DND-41 (cell line): ENCODE data around the gene IL36B.

Experiments
- ATAC-seq: fragments of 200-7000 bp; cut with Tn5 transposase; 3 replicates; pipeline ENCODE4 v1.9.1; 2021; ENCODE audit warnings: low read depth; ENCODE audit not compliant: insufficient read depth
- DNase-seq: peaks from one replicate; pipeline ENCODE4 v3.0.0-alpha.2; 2020
- H2AFZ ChIP-seq: 2 replicates; pipeline ENCODE4 v1.6.0; 2012; ENCODE audit warnings: low read depth, low read length
- H3K27ac ChIP-seq: 2 replicates; pipeline ENCODE4 v1.5.1; 2012; ENCODE audit warnings: low read length, inconsistent platforms
- H3K27me3 ChIP-seq: fragments of 200-600 bp; sonication (generic); 2 replicates; pipeline ENCODE4 v1.6.0; 2012; ENCODE audit warnings: low read length, mild to moderate bottlenecking, inconsistent platforms; ENCODE audit not compliant: insufficient read depth, poor library complexity
- H3K36me3 ChIP-seq: 2 replicates; pipeline ENCODE4 v1.5.1; 2012; ENCODE audit warnings: low read length, inconsistent platforms; ENCODE audit not compliant: insufficient read depth
- H3K4me1 ChIP-seq: 2 replicates; pipeline ENCODE4 v1.5.1; 2012; ENCODE audit warnings: mild to moderate bottlenecking, low read length; ENCODE audit not compliant: insufficient read depth
- H3K4me2 ChIP-seq: 2 replicates; pipeline ENCODE4 v1.6.0; 2012; ENCODE audit warnings: mild to moderate bottlenecking, moderate library complexity, low read length, inconsistent platforms; ENCODE audit not compliant: insufficient read depth
- H3K4me3 ChIP-seq, 2 experiments: fragments of 200-600 bp in 1 of 2; shearing (Covaris generic) in 1 of 2; 2 replicates each; pipeline ENCODE4 v1.5.1; 2012 to 2016; ENCODE audit warnings: inconsistent platforms in 2 of 2, low read length in 2 of 2, mild to moderate bottlenecking in 2 of 2, low read depth in 1 of 2, moderate library complexity in 1 of 2
- H3K79me2 ChIP-seq: 2 replicates; pipeline ENCODE4 v1.6.0; 2012; ENCODE audit warnings: low read length, inconsistent platforms; ENCODE audit not compliant: insufficient read depth
- H3K9ac ChIP-seq: 2 replicates; pipeline ENCODE4 v1.6.0; 2012; ENCODE audit warnings: low read depth, mild to moderate bottlenecking, inconsistent platforms, low read length, moderate library complexity
- H3K9me3 ChIP-seq: 2 replicates; pipeline ENCODE4 v1.5.1; 2012; ENCODE audit warnings: low read length, moderate library complexity, mild to moderate bottlenecking, inconsistent platforms; ENCODE audit not compliant: insufficient read depth, severe bottlenecking
- H4K20me1 ChIP-seq: 2 replicates; pipeline ENCODE4 v1.6.0; 2012; ENCODE audit warnings: low read length; ENCODE audit not compliant: insufficient read depth
- EZH2 ChIP-seq: IDR thresholded peaks from 3 replicates; pipeline ENCODE4 v1.6.1; 2012; ENCODE audit warnings: borderline replicate concordance, low read depth, mild to moderate bottlenecking, moderate library complexity, low read length, inconsistent platforms; ENCODE audit not compliant: severe bottlenecking
- TF ChIP-seq, protein P1 (sequence below): IDR thresholded peaks from 2 replicates; pipeline ENCODE4 v1.5.1; 2012; ENCODE audit warnings: borderline replicate concordance, low read length, moderate library complexity, mild to moderate bottlenecking; ENCODE audit not compliant: poor library complexity, severe bottlenecking; ENCODE audit errors: extremely low read depth

IL36B gene

GRCh38 chr2:113013336-113013661 lies 39.4 kb downstream of the IL36B start:
- no peaks in the 10 kb centered on the region for H3K9me3 ChIP-seq
- no peak for ATAC-seq

DNA sequence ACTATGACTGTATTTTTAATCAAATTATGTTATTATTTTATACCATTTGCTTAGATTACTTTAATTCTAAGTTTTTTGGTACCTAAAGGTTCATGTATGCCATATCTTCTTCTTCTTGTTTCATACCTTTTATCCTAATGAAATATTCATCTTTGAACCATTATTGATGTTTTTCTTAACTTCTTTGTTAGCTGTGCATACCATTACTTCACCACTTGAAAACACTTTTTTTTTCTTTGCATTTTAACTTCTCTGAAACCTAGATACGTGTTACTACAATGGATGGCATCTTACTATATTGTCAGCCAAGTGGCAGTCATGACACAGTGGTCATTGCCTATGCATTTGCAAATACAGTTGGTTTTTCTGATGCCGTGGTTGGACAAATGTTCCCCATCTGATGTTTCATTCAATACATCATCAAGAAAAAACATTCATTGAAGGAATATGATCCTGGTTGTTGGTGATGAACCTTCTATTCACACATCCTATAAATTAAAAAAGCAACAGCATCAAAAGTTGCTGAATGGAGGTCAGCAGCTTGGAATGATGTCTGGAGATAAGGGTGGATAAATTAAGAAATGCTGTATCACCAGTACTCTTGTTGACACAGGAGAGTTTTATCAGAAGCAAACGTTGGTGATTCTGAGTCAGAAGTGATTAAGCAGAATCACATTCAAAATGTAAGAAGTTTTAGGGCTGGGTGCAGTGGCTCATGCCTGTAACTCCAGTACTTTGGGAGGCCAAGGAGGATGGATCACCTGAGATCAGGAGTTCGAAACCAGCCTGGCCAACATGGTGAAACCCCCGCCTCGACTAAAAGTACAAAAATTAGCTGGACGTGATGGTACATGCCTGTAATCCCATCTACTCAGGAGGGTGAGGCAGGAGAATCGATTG lies 40.0 kb downstream of the IL36B start:
- TF ChIP-seq EZH2 = no peak
- TF ChIP-seq, protein P1, sequence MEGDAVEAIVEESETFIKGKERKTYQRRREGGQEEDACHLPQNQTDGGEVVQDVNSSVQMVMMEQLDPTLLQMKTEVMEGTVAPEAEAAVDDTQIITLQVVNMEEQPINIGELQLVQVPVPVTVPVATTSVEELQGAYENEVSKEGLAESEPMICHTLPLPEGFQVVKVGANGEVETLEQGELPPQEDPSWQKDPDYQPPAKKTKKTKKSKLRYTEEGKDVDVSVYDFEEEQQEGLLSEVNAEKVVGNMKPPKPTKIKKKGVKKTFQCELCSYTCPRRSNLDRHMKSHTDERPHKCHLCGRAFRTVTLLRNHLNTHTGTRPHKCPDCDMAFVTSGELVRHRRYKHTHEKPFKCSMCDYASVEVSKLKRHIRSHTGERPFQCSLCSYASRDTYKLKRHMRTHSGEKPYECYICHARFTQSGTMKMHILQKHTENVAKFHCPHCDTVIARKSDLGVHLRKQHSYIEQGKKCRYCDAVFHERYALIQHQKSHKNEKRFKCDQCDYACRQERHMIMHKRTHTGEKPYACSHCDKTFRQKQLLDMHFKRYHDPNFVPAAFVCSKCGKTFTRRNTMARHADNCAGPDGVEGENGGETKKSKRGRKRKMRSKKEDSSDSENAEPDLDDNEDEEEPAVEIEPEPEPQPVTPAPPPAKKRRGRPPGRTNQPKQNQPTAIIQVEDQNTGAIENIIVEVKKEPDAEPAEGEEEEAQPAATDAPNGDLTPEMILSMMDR = no peak
- Histone ChIP-seq H3K27ac (no peak overlapping the region), H3K9me3 (no peaks in the 10 kb centered on the region), H3K4me1 (no peaks in the 10 kb centered on the region), H3K36me3 (no peaks in the 10 kb centered on the region), H2AFZ (no peak overlapping the region), H3K27me3 (peaks cover 10% of the 10 kb centered on the region), H3K4me3 (no peak overlapping the region), H3K79me2 (no peaks in the 10 kb centered on the region), H3K4me2 (no peak overlapping the region), H3K9ac (no peak overlapping the region), H4K20me1 (no peaks in the 10 kb centered on the region)
- ATAC-seq (no peak), DNase-seq (no peak)

More at GRCh38 chr2:113013336-113013661, 39.4 kb downstream of the IL36B start:
- Histone ChIP-seq H3K9ac (no peak overlapping the region), H3K4me2 (no peak overlapping the region), H3K79me2 (no peaks in the 10 kb centered on the region), H4K20me1 (no peaks in the 10 kb centered on the region), H3K36me3 (no peaks in the 10 kb centered on the region), H3K4me1 (no peaks in the 10 kb centered on the region), H2AFZ (no peak overlapping the region), H3K27ac (no peak overlapping the region), H3K4me3 (no peak overlapping the region), H3K27me3 (peaks cover 8% of the 10 kb centered on the region)
- TF ChIP-seq EZH2 = no peak
- TF ChIP-seq, protein P1 = no peak
- DNase-seq = no peak

GRCh38 chr2:113011108-113011507 lies 41.6 kb downstream of the IL36B start:
- Histone ChIP-seq H3K9ac (no peak overlapping the region), H3K9me3 (no peaks in the 10 kb centered on the region), H4K20me1 (no peaks in the 10 kb centered on the region), H3K27ac (no peak overlapping the region), H3K4me2 (no peak overlapping the region), H3K27me3 (peaks cover 12% of the 10 kb centered on the region), H3K4me3 (no peak overlapping the region), H2AFZ (no peak overlapping the region), H3K36me3 (no peaks in the 10 kb centered on the region), H3K4me1 (no peaks in the 10 kb centered on the region), H3K79me2 (no peaks in the 10 kb centered on the region)
- TF ChIP-seq EZH2 = no peak
- TF ChIP-seq, protein P1 = no peak
- DNase-seq = no peak
- ATAC-seq = no peak

DNA sequence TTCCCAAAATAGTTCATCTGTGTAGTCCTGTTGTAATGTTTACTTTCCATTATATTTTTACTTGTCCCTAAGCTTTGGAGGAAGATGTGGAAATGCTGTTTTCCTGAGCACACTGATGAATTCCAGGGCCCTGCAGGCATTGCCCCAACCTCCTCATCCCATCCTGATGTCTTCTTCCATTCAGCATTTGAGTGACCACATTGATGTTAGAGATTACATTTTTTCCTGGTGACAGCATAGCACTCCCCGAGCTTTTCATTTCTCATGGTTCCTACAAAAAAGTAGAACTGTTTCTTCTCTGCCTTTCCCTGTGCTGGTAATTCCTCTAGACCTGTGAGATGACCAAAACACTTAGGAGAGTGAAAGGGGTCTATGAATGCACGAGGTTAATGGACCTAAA lies 42.6 kb downstream of the IL36B start:
- Histone ChIP-seq H3K27me3 (peaks cover 12% of the 10 kb centered on the region), H3K36me3 (no peaks in the 10 kb centered on the region), H3K79me2 (no peaks in the 10 kb centered on the region), H3K4me3 (no peak overlapping the region), H3K9me3 (no peaks in the 10 kb centered on the region), H3K9ac (no peak overlapping the region), H2AFZ (no peak overlapping the region), H3K4me2 (no peak overlapping the region), H4K20me1 (no peaks in the 10 kb centered on the region), H3K4me1 (no peaks in the 10 kb centered on the region), H3K27ac (no peak overlapping the region)
- ATAC-seq (no peak), DNase-seq (no peak)
- TF ChIP-seq, protein P1 = no peak
- no peak for TF ChIP-seq EZH2
